OCI-LY3 (cell line): ENCODE results near the gene UBE2E2.

Experiments
- CTCF ChIP-seq: fragments of 200-600, 300-600 bp; sonication (generic); IDR thresholded peaks from 2 replicates; pipeline ENCODE4 v1.5.1; 2014; ENCODE audit warnings: antibody characterized with exemption, low read length, low read depth
- EZH2phosphoT487 ChIP-seq: fragments of 200-600 bp; shearing (Covaris generic); IDR thresholded peaks from 2 replicates; pipeline ENCODE4 v1.6.1; 2018; ENCODE audit warnings: antibody characterized with exemption, mixed run types, low read depth

- TF ChIP-seq CTCF (no peak), EZH2phosphoT487 (no peak)
Observed at GRCh38 chr3:23324745-23325144, 121.6 kb downstream of the UBE2E2 start.
